B cell (primary cell): Measurements from ENCODE around the gene TBX1. TPM values are rescaled to one million over a fixed set of nuclear protein-coding genes. Genes with fewer than 3 reads are reported as not detected.

Source experiments
- ATAC-seq: fragments of 200-7000 bp; cut with Tn5 transposase; one replicate; pipeline ENCODE4 v1.10.0; 2021; ENCODE audit warnings: low read depth, mild to moderate bottlenecking, moderate number of reproducible peaks, moderate library complexity
- CTCF ChIA-PET: fragments of 350-600 bp; sonication (Branson Sonifier 250); formaldehyde crosslinking; loops from one replicate; lab custom pipeline; 2021; ENCODE audit warnings: antibody characterized with exemption, inconsistent platforms; lab: Charles Lee
- POLR2A ChIA-PET: fragments of 350-600 bp; sonication (Branson Sonifier 250); formaldehyde crosslinking; loops from one replicate; lab custom pipeline; 2021; ENCODE audit warnings: antibody characterized with exemption; lab: Charles Lee
- DNase-seq: peaks from one replicate; pipeline ENCODE4 v3.0.0; 2013
- H2AFZ ChIP-seq: 2 replicates; pipeline ENCODE4 v1.6.1; 2012; ENCODE audit warnings: mild to moderate bottlenecking, low read depth, low read length; ENCODE audit not compliant: insufficient read depth, poor library complexity, severe bottlenecking
- H3K27ac ChIP-seq, 2 donors: 1 replicate in 1 of 2; 2 replicates in 1 of 2; pipeline ENCODE4 v1.5.1; 2012 to 2013; ENCODE audit warnings: low read length in 2 of 2, mild to moderate bottlenecking in 2 of 2, moderate library complexity in 1 of 2
- H3K27me3 ChIP-seq, 4 experiments: fragments of 200-600 bp in 1 of 4; sonication (generic) in 1 of 4; replicated peaks in 1 of 4; 1 replicate in 2 of 4; 2 replicates in 2 of 4; pipeline versions ENCODE4 v1.6.1 to v1.7.0; 2013 to 2016; ENCODE audit warnings: low read length in 3 of 4, mild to moderate bottlenecking in 2 of 4, mixed read lengths in 1 of 4, moderate library complexity in 1 of 4; ENCODE audit not compliant: insufficient read depth in 4 of 4, control insufficient read depth in 3 of 4; ENCODE audit errors: control extremely low read depth in 1 of 4
- H3K36me3 ChIP-seq, 2 experiments: replicated peaks in 1 of 2; 1 replicate in 1 of 2; 2 replicates in 1 of 2; pipeline versions ENCODE4 v1.6.1 to v1.7.1; 2013; ENCODE audit warnings: low read length in 1 of 2; ENCODE audit not compliant: insufficient read depth in 2 of 2, control insufficient read depth in 1 of 2; ENCODE audit errors: control extremely low read depth in 1 of 2, extremely low read depth in 1 of 2
- H3K4me1 ChIP-seq, 2 donors: fragments of 200-600 bp in 1 of 2; sonication (generic) in 1 of 2; 1 replicate in 1 of 2; 2 replicates in 1 of 2; pipeline versions ENCODE4 v1.5.1 to v1.6.1; 2013 to 2017; ENCODE audit warnings: low read length in 2 of 2; ENCODE audit not compliant: control insufficient read depth in 2 of 2, insufficient read depth in 2 of 2
- H3K4me2 ChIP-seq: replicated peaks from 2 replicates; pipeline ENCODE3; 2012; ENCODE audit warnings: mild to moderate bottlenecking, low read depth, low read length; ENCODE audit not compliant: poor library complexity, severe bottlenecking
- H3K4me3 ChIP-seq, 5 experiments: fragments of 200-600 bp in 1 of 5; sonication (generic) in 1 of 5; 1 replicate in 3 of 5; 2 replicates in 2 of 5; pipeline versions ENCODE4 v1.5.1 to v1.7.0; 2011 to 2016; ENCODE audit warnings: low read length in 4 of 5, mild to moderate bottlenecking in 4 of 5, low read depth in 2 of 5, control low read depth in 1 of 5, moderate library complexity in 1 of 5; ENCODE audit not compliant: insufficient read depth in 1 of 5; ENCODE audit errors: control extremely low read depth in 1 of 5, extremely low read depth in 1 of 5
- H3K79me2 ChIP-seq: fragments of 200-600 bp; sonication (generic); one replicate; pipeline ENCODE4 v1.6.0; 2016; ENCODE audit warnings: low read length; ENCODE audit not compliant: control insufficient read depth, insufficient read depth
- H3K9ac ChIP-seq: fragments of 200-600 bp; sonication (generic); 2 replicates; pipeline ENCODE4 v1.6.1; 2017; ENCODE audit warnings: mild to moderate bottlenecking, low read length, moderate library complexity
- H3K9me3 ChIP-seq, 3 donors: one replicate each; pipeline versions ENCODE4 v1.6.1 to v1.7.1; 2013; ENCODE audit warnings: low read length in 2 of 3; ENCODE audit not compliant: control insufficient read depth in 2 of 3, insufficient read depth in 1 of 3; ENCODE audit errors: control extremely low read depth in 1 of 3
- H4K20me1 ChIP-seq: 2 replicates; pipeline ENCODE4 v1.6.0; 2012; ENCODE audit warnings: mild to moderate bottlenecking, low read length; ENCODE audit not compliant: insufficient read depth, control insufficient read depth, poor library complexity, severe bottlenecking
- H3K27ac Mint-ChIP-seq: one replicate; pipeline ENCODE4 v1.8.0; 2021; ENCODE audit warnings: mixed read lengths
- H3K27me3 Mint-ChIP-seq: one replicate; pipeline ENCODE4 v1.8.0; 2021; ENCODE audit warnings: mixed read lengths
- H3K4me1 Mint-ChIP-seq: one replicate; pipeline ENCODE4 v1.8.0; 2021; ENCODE audit warnings: mixed read lengths
- H3K4me3 Mint-ChIP-seq: one replicate; pipeline ENCODE4 v1.8.0; 2021; ENCODE audit warnings: mixed read lengths
- H3K9me3 Mint-ChIP-seq: one replicate; pipeline ENCODE4 v1.8.0; 2022; ENCODE audit warnings: mixed read lengths; ENCODE audit not compliant: insufficient read depth
- CTCF ChIP-seq: fragments of 200-600 bp; IDR thresholded peaks from one replicate; pipeline ENCODE4 v1.8.0; 2022; ENCODE audit warnings: antibody characterized with exemption, mild to moderate bottlenecking
- EZH2 ChIP-seq: IDR thresholded peaks from 2 replicates; pipeline ENCODE4 v1.6.1; 2012; ENCODE audit warnings: borderline replicate concordance, low read depth, mild to moderate bottlenecking, moderate library complexity, low read length; ENCODE audit not compliant: insufficient read depth, poor library complexity, severe bottlenecking
- WGBS: methylation state at CpG from one replicate; pipeline ENCODE4 v1.1.5; 2013; ENCODE audit warnings: missing lambda C conversion rate; ENCODE audit not compliant: insufficient coverage; 5-methylcytosine and 5-hydroxymethylcytosine counted together
- intact Hi-C: fragments of 100-400 bp; cut with micrococcal nuclease; formaldehyde crosslinking; loops from one replicate; pipeline ENCODE4 v1.10.0; 2022
- polyA plus RNA-seq: library from polyadenylated mRNA; depleted of rRNA; stranded (reverse); fragments of >200 nt; gene quantifications from 2 replicates; pipeline ENCODE4 v1.2.3, GENCODE V29; 2012
- total RNA-seq, 2 donors: library from RNA; stranded (reverse); fragments of 120-200 nt in 1 of 2; gene quantifications; 1 replicate in 1 of 2; 2 replicates in 1 of 2; pipeline versions ENCODE4 v1.2.3 to v1.2.4, GENCODE V29; 2013 to 2022

Gene TBX1
- total and polyA plus RNA-seq, 2 donors (not counting 1 experiment from before 2014, with no cell fraction given), result not detected

GRCh38 chr22:19816372-19817119, 56.0 kb downstream of the TBX1 start:
- no peak for DNase-seq
- ChIA-PET POLR2A (no interaction called here), CTCF (no interaction called here)
- no peaks in the 10 kb centered on the region for H3K9me3 ChIP-seq
- H3K36me3 ChIP-seq, result peaks cover 0 to 11% of the 10 kb centered on the region in 2 experiments
- 95% methylated on average over 10 of the region's 14 CpGs for WGBS
- H3K27ac ChIP-seq, result no peak overlapping the region
- Mint-ChIP-seq H3K27ac (no peak overlapping the region), H3K4me1 (no peaks in the 10 kb centered on the region), H3K27me3 (no peaks in the 10 kb centered on the region), H3K9me3 (no peaks in the 10 kb centered on the region), H3K4me3 (no peak overlapping the region)
- H3K27me3 ChIP-seq, result no peaks in the 10 kb centered on the region
- intact Hi-C loops, result no loop called here
- TF ChIP-seq EZH2, result no peak
- no peak for TF ChIP-seq CTCF
- H3K9ac ChIP-seq, result no peak overlapping the region
- H2AFZ ChIP-seq, result no peak overlapping the region
- ATAC-seq, result no peak
- no peak overlapping the region for H3K4me2 ChIP-seq
- no peaks in the 10 kb centered on the region for H4K20me1 ChIP-seq
- no peaks in the 10 kb centered on the region for H3K79me2 ChIP-seq
- H3K4me3 ChIP-seq, result no peak overlapping the region
- H3K4me1 ChIP-seq, result no peaks in the 10 kb centered on the region

Other genes starting within 250 kb of the TBX1 start
- not detected in 2 replicates for gene CLDN5, start 236.4 kb upstream of the TBX1 start, total RNA-seq
- gene CLDN5, start 236.4 kb upstream of the TBX1 start, polyA plus RNA-seq, result 0.12 TPM in 1 of 2 replicates, not detected in the other
- not detected in 2 replicates for gene SEPTIN5, start 46.3 kb upstream of the TBX1 start, total RNA-seq
- 0.06 and 0.17 TPM in 2 replicates for gene SEPTIN5, start 46.3 kb upstream of the TBX1 start, polyA plus RNA-seq
- gene GP1BB, start 37.2 kb upstream of the TBX1 start, total RNA-seq, result 0.27 TPM in 1 of 2 replicates, not detected in the other
- gene GP1BB, start 37.2 kb upstream of the TBX1 start, polyA plus RNA-seq, result 0.31 and 4.3 TPM in 2 replicates
- 6.6 and 7.2 TPM in 2 replicates for gene GNB1L, start 94.1 kb downstream of the TBX1 start, total RNA-seq
- gene GNB1L, start 94.1 kb downstream of the TBX1 start, polyA plus RNA-seq, result 6.0 and 12.1 TPM in 2 replicates
- 14.8 and 15.2 TPM in 2 replicates for gene RTL10, start 94.1 kb downstream of the TBX1 start, total RNA-seq
- gene RTL10, start 94.1 kb downstream of the TBX1 start, polyA plus RNA-seq, result 4.9 and 6.4 TPM in 2 replicates
- gene COMT, start 181.0 kb downstream of the TBX1 start, total RNA-seq, result 32.6 and 36.1 TPM in 2 replicates
- gene COMT, start 181.0 kb downstream of the TBX1 start, polyA plus RNA-seq, result 58.3 and 70.6 TPM in 2 replicates
- gene TXNRD2, start 181.0 kb downstream of the TBX1 start, total RNA-seq, result 36.2 and 39.0 TPM in 2 replicates
- 22.7 and 24.8 TPM in 2 replicates for gene TXNRD2, start 181.0 kb downstream of the TBX1 start, polyA plus RNA-seq